ENCODE data around the gene GBX1. TPM values are rescaled to one million over a fixed set of nuclear protein-coding genes. Genes with fewer than 3 reads are reported as not detected.

The GBX1 gene
- total RNA-seq, 1 experiment from 2014 or later: not detected

DNA sequence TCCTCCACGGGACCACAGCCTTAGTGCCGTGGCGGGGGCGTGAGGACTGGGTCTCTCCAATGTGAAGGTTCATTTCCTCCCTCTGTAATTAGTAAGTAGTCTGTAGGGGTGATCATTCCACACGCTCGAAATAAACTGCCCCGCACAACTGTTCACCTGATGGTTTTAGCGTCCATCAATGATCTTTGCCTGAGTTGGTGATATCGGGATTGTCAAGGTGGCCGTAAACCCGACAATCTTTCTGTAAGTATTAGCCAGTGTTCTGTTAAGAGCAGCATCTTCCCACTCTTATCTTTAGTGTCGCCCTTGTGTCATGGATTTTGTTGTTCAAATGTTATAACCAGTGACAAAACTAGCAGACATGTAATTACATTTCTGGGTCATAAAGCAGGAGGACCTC lies 63.5 kb downstream of the GBX1 start:
- Histone ChIP-seq H3K27me3 (ENCODE audit: insufficient read depth, low read length) (no peaks in the 10 kb centered on the region), H3K4me1 (ENCODE audit: insufficient read depth, low read length) (peaks cover 13% of the 10 kb centered on the region), H3K79me2 (ENCODE audit: insufficient read depth, low read length) (peaks cover 3% of the 10 kb centered on the region; the same call in 1 of the 2 replicates), H3K14ac (ENCODE audit: insufficient read depth, low read length) (no peak overlapping the region; the same call in 1 of the 2 replicates), H3K27ac (ENCODE audit: insufficient read length, low read depth, low read length) (peak overlapping the region; percentile 62), H3K23ac (ENCODE audit: insufficient read length, low read depth, low read length) (no peak overlapping the region), H2BK5ac (ENCODE audit: insufficient read length, low read length) (no peak overlapping the region), H2AK5ac (ENCODE audit: insufficient read length, low read length) (no peak overlapping the region), H2BK20ac (ENCODE audit: low read depth, low read length, poor library complexity, severe bottlenecking) (no peak overlapping the region), H3K4me2 (ENCODE audit: insufficient read depth, insufficient read length, low read length) (peak overlapping the region; percentile 68), H4K8ac (replicated peaks; ENCODE audit: insufficient read length, low read depth, low read length) (no peak overlapping the region), H4K91ac (ENCODE audit: insufficient read length, low read depth, low read length) (no peak overlapping the region), H4K20me1 (ENCODE audit: control insufficient read depth, insufficient read depth, insufficient read length) (no peaks in the 10 kb centered on the region), H2BK12ac (ENCODE audit: insufficient read length, low read depth, low read length) (no peak overlapping the region), H3K23me2 (ENCODE audit: insufficient read length, low read depth, low read length, poor library complexity, severe bottlenecking) (peaks cover 3% of the 10 kb centered on the region), H3K18ac (ENCODE audit: insufficient read length, low read depth, low read length) (peak overlapping the region; percentile 38), H3K9ac (ENCODE audit: extremely low read depth, insufficient read length, low read length) (no peak overlapping the region), H3K4ac (ENCODE audit: low read depth, low read length) (no peak overlapping the region), H2BK15ac (ENCODE audit: low read depth, low read length) (no peak overlapping the region), H3T11ph (ENCODE audit: low read length) (no peak overlapping the region), H4K5ac (ENCODE audit: insufficient read length, low read depth, low read length) (no peak overlapping the region), H2BK120ac (ENCODE audit: low read depth, low read length, poor library complexity, severe bottlenecking) (no peak overlapping the region), H3K56ac (ENCODE audit: insufficient read length, low read depth, low read length) (no peak overlapping the region), H3K79me1 (ENCODE audit: insufficient read depth, low read depth, low read length, poor library complexity, severe bottlenecking) (peaks cover 3% of the 10 kb centered on the region), H2AFZ (ENCODE audit: low read length) (no peak overlapping the region), H3K9me3 (ENCODE audit: control insufficient read depth, low read depth, low read length) (no peaks in the 10 kb centered on the region)
- peaks cover 25 to 39% of the 10 kb centered on the region in 2 experiments for H3K4me1 Mint-ChIP-seq
- DNase-seq: no peak
- no CpG with 5 or more reads among the region's 12 CpGs for WGBS (ENCODE audit: extremely low coverage, insufficient read length, low lambda C conversion rate)
- no peak for TF ChIP-seq CTCF (conservative IDR thresholded peaks at IDR 0.05)
- H3K9me3 Mint-ChIP-seq: no peaks in the 10 kb centered on the region
- peak overlapping the region; percentile 7 to 61; a peak in 4 of 5 replicates for H3K4me3 Mint-ChIP-seq
- no peaks in the 10 kb centered on the region; the same call in 1 of the 2 replicates for H3K27me3 Mint-ChIP-seq (ENCODE audit: low read depth)
- H3K36me3 Mint-ChIP-seq (ENCODE audit: insufficient read depth in 1 of 3, low read depth in 3 of 3): peaks cover 0 to 6% (median 2%) of the 10 kb centered on the region in 3 experiments; a peak in 5 of 7 replicates
- peak overlapping the region in 1 of 3 experiments; percentile 98; a peak in 3 of 7 replicates for H3K27ac Mint-ChIP-seq
